Measurements from ENCODE around the gene NOP58.

- TF ChIP-seq TAF1 (IDR thresholded peaks at IDR 0.05; ENCODE audit: low read depth, low read length) = no peak
- TF ChIP-seq POLR2A (IDR thresholded peaks at IDR 0.05; ENCODE audit: low read depth, low read length) = no peak
- no peak for TF ChIP-seq POLR2AphosphoS5 (IDR thresholded peaks at IDR 0.05; ENCODE audit: low read depth, low read length)
These were observed 71.6 kb downstream of the NOP58 start for GRCh38 chr2:202337151-202337550.

Data from GM12891 (cell line).